Sigmoid colon (tissue), 3 donors: ENCODE results near the gene VASP.

ENCODE experiments used
- POLR2A ChIP-seq, 2 donors: fragments of 450-650 bp; IDR thresholded peaks; one replicate each; pipeline ENCODE4 v1.6.1; 2016; ENCODE audit warnings: antibody characterized with exemption in 2 of 2, mild to moderate bottlenecking in 2 of 2, moderate library complexity in 2 of 2
- TF ChIP-seq, protein P1 (sequence below), 4 experiments: fragments of 450-650 bp in 3 of 4; fragments of 200-600 bp in 1 of 4; IDR thresholded peaks; one replicate each; pipeline ENCODE4 v1.5.1; 2016 to 2019; ENCODE audit warnings: antibody characterized with exemption in 4 of 4, mild to moderate bottlenecking in 3 of 4, moderate library complexity in 2 of 4

DNA sequence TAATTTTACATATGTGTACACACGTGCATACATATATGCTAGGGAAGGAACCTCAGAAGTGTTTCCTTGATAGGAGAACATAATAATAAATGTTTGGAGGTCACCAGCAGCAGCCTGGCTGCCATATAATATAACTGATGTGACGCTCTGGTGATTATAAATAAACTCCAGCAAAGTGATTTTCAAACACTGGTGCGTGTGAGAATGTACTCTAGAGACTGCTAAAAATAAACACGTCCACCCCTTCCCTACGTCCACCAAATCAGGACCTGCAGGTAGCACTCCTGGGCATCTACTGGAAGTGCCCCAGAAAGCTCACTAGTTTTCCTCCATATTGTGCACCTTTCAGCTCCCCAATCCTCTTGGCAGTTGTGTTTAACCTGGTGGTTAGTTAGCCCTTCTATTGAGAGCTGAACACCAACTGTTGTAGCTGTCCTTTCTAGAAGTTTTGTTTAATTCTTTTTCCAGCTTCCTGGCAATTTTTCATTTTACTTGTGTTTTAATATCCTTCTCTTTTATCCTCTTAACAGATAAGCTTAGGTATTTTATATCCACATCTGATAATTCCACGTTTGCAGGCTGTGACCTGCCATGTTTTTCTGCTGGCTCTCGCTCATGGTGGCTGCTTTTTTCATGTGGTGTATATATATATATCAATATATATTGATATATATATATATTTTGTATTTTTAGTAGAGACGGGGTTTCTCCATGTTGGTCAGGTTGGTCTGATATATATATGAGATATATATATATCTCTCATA, 64.4 kb downstream of the VASP start:
- TF ChIP-seq, protein P1, sequence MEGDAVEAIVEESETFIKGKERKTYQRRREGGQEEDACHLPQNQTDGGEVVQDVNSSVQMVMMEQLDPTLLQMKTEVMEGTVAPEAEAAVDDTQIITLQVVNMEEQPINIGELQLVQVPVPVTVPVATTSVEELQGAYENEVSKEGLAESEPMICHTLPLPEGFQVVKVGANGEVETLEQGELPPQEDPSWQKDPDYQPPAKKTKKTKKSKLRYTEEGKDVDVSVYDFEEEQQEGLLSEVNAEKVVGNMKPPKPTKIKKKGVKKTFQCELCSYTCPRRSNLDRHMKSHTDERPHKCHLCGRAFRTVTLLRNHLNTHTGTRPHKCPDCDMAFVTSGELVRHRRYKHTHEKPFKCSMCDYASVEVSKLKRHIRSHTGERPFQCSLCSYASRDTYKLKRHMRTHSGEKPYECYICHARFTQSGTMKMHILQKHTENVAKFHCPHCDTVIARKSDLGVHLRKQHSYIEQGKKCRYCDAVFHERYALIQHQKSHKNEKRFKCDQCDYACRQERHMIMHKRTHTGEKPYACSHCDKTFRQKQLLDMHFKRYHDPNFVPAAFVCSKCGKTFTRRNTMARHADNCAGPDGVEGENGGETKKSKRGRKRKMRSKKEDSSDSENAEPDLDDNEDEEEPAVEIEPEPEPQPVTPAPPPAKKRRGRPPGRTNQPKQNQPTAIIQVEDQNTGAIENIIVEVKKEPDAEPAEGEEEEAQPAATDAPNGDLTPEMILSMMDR (IDR thresholded peaks at IDR 0.05): no peak
- no peak for TF ChIP-seq POLR2A (IDR thresholded peaks at IDR 0.05)
